ENCODE data around the gene CAMTA1. TPM values are rescaled to one million over a fixed set of nuclear protein-coding genes. Genes with fewer than 3 reads are reported as not detected.

Gene CAMTA1
- total RNA-seq, 1 donor = 56.1 TPM

DNA sequence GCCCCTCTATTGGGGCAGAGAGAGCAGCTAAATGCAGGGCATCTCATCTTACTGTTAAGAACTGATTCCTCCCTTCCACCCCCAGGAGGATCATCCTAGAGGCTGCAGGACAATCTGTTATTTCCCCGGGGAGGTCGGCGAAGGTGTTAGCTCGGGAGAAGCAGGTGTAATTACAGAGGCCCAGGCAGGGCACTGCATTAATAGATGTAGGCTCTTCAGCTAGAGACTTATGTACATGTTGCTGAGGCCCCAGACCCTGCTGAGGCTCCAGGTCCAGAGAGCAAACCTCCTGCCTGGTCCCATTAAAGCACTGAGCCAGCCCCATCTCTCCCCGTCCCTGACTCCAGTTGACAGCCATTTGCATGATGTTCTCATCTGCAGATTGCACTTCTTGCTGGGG is 665.6 kb downstream of the CAMTA1 start:
- TF ChIP-seq, protein P1, sequence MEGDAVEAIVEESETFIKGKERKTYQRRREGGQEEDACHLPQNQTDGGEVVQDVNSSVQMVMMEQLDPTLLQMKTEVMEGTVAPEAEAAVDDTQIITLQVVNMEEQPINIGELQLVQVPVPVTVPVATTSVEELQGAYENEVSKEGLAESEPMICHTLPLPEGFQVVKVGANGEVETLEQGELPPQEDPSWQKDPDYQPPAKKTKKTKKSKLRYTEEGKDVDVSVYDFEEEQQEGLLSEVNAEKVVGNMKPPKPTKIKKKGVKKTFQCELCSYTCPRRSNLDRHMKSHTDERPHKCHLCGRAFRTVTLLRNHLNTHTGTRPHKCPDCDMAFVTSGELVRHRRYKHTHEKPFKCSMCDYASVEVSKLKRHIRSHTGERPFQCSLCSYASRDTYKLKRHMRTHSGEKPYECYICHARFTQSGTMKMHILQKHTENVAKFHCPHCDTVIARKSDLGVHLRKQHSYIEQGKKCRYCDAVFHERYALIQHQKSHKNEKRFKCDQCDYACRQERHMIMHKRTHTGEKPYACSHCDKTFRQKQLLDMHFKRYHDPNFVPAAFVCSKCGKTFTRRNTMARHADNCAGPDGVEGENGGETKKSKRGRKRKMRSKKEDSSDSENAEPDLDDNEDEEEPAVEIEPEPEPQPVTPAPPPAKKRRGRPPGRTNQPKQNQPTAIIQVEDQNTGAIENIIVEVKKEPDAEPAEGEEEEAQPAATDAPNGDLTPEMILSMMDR (IDR thresholded peaks at IDR 0.05; ENCODE audit: insufficient read depth, low read depth, low read length) = no peak
- no peak for DNase-seq (ENCODE audit: low read depth)
- H3K4me3 ChIP-seq (ENCODE audit: low read depth, low read length) = no peak overlapping the region

DNA sequence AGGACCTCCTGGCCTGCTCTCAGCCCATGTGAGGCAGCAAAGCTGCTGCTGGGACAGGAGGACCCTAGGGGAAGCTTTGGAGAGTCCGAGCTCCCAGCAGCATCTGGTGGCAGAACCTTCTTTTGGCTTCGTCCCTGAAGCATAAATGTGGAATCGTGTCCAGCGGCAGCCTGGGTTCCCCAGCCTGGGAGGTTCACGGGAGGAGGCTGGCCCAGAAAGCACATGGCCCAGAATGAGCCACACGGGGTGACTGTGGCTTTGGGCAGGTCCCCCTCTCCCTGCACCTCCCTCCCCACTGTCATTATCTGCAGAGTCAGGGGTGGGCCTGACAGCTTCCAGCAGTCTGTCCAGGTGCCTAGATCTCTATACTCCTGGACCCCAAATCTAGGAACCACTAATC is 667.8 kb downstream of the CAMTA1 start:
- H3K4me3 ChIP-seq (ENCODE audit: low read depth, low read length) = no peak overlapping the region
- TF ChIP-seq, protein P1 (IDR thresholded peaks at IDR 0.05; ENCODE audit: insufficient read depth, low read depth, low read length) = no peak
- DNase-seq (ENCODE audit: low read depth) = no peak

DNA sequence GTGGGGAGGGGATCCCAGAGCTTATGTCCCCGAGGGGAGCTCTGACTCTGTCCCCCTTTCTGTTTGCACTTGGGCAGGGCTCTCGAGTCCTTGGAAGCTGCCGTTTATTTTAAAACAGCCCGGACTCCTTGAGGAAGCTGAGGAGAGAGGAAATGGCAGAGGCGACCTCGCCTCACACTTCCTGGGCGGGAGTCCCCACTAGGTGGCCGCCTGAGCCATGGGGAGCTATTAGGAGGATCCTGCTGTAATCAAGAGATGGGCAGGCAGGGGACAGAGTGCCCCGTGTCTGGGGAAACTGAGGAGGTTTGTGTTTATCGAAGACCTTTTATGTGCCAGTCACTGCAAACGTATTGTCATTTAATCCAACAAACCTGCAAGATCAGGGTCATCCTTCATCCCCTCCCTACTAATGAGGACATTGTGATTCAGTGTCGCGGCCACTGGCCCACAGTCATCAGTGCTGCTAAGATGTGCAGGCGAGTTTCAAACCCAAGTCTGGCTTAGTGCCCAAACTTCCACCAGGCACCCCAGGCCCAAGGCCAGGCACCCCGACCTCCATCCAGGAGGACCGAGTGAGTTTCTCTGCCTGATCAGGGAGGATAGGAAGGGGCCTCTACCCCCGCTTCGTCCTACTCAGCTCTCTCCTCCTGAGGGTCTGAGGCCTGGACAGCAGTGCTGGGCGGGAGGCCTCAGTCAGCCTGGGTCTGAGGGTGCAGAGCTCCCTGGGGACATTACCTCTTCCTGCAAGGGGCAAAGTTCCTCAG is 669.0 kb downstream of the CAMTA1 start:
- no peak for DNase-seq (ENCODE audit: low read depth)
- TF ChIP-seq, protein P1 (IDR thresholded peaks at IDR 0.05; ENCODE audit: insufficient read depth, low read depth, low read length) = peak; percentile 51
- no peak overlapping the region for H3K4me3 ChIP-seq (ENCODE audit: low read depth, low read length)

DNA sequence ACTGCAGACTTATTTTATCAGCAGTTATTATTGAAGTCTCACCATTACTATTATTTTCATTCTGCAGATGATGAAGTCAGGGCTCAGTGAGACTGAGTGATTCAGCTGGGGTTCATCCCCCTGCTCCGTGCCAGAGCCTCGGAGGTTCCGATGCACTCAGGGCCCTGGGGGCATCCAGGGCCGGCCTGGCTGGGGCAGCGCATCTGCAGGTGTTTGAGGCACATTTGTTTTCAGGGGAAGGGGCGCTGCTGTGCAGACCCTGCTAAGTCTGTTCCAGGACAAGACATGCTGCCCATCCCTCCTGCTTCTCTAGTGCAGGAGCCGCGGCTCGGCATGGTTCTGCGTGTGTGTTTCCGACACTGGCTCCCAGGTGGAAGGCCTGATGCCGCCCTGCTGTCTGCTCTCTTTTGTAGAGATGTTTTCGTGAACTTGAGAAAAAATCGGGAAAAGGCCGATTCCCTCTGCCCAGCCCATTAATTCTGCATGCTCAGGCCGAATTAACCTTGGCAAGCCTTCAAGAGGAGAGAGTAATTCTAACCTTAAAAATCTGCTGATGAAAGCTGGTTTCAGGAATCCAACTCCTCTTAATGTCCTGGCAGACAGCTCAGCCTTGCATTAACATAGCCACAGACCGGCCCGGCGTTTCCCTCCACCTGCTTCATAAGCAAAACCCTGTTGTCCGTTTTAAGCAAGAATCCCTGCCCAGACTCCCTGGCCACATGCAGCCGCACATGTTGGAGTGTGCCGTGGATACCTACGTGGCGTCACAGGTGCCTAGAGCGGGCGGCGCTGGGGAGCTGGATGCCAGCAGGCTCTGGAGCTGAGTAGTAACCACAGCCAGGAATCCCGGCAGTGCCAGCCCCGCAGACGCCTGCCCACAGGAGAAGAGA is 669.9 kb downstream of the CAMTA1 start:
- TF ChIP-seq, protein P1 (IDR thresholded peaks at IDR 0.05; ENCODE audit: insufficient read depth, low read depth, low read length) = no peak
- no peak overlapping the region for H3K4me3 ChIP-seq (ENCODE audit: low read depth, low read length)
- DNase-seq (ENCODE audit: low read depth) = no peak

DNA sequence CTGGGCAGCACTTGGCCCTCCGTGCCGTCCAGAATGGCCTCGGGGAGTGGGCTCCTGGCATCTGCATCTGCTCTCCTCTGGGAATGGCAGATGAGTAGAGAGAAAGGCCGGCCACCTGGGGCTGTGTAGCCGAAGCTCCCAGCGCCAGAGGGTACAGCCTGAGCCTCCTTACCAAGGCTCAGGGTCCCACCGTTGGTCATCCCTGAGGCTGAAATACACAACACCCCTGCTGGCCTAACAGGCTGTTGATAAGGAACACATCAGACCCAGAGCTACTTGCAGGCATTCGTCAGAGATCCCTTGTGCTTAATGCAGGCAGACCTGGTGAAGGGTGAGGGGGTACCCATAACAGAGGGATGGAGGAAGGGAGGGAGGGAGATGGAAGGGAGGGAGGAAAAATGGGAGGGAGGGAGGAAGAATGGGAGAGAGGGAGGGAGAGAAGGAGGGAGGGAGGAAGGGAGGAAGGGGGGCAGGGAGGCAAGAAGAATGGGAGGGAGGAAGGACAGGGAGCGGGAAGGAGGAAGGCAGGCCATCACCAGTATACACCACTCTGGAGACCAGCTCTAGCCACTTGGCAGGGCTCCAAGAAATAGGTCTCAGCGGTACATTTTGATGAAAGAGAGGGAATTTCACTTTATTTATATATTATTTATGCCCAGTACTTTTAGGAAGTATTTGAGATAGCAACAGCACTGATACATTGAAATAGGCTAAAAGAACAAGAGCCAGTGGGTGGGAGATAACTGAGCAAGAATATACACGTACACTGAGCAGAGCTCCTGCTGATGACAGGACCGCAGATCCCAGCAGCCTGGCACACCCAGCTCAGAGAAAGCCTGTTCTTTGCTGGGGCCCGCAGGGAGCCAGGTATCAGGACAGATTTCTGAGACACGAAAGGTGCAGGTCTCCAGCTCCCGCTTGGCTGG is 670.8 kb downstream of the CAMTA1 start:
- no peak overlapping the region for H3K4me3 ChIP-seq (ENCODE audit: low read depth, low read length)
- TF ChIP-seq, protein P1 (IDR thresholded peaks at IDR 0.05; ENCODE audit: insufficient read depth, low read depth, low read length) = no peak
- DNase-seq (ENCODE audit: low read depth) = no peak

DNA sequence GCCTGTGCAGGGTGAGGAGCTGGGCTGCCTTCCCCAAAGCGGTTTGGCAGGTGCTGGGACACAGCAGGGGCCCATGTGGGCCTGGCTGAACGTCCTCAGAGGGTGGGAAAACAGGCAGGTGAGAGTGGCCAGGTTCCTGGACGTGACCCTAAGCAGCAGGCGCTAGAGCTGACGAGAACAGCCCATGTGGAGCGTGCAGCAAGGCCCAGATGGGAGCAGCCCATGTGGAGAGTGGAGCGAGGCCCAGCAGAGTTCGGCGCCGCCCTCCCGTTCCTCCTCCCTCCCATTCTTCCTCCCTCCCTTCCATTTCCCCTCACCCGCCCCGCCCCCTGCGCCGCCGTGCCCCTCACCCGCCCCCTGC is 671.4 kb downstream of the CAMTA1 start:
- TF ChIP-seq, protein P1 (IDR thresholded peaks at IDR 0.05; ENCODE audit: insufficient read depth, low read depth, low read length) = no peak
- no peak for DNase-seq (ENCODE audit: low read depth)
- H3K4me3 ChIP-seq (ENCODE audit: low read depth, low read length) = no peak overlapping the region

Data from fibroblast of villous mesenchyme (primary cell).